Measurements from ENCODE around the gene TARBP1. TPM values are rescaled to one million over a fixed set of nuclear protein-coding genes. Genes with fewer than 3 reads are reported as not detected.

Gene TARBP1
- total RNA-seq, 4 donors from 2014 or later: 5.7 to 11.9 (median 8.2) TPM

- TF ChIP-seq POLR2A (IDR thresholded peaks at IDR 0.05) (no peak), CTCF (IDR thresholded peaks at IDR 0.05 in 4 of 5, conservative IDR thresholded peaks at IDR 0.05 in 1 of 5) (no peak)
- intact Hi-C loops (cut with DNase I; ENCODE audit: low total_unique reads) (no loop called here), in situ Hi-C loops (cut with MboI; ENCODE audit: low sequenced_read_pairs in 4 of 4) (no loop called here)
- Histone ChIP-seq H3K36me3 (no peaks in the 10 kb centered on the region), H3K27ac (no peak overlapping the region), H3K27me3 (no peaks in the 10 kb centered on the region), H3K9me3 (no peaks in the 10 kb centered on the region), H3K4me1 (peaks cover 10 to 13% of the 10 kb centered on the region in 2 donors), H3K4me3 (no peak overlapping the region)
- DNase-seq (no peak), ATAC-seq (no peak)
Observed at GRCh38 chr1:234369033-234369430, 109.9 kb downstream of the TARBP1 start.

GRCh38 chr1:234368320-234369032 lies 110.5 kb downstream of the TARBP1 start:
- in situ Hi-C loops (cut with MboI; ENCODE audit: low sequenced_read_pairs in 4 of 4): no loop called here
- Histone ChIP-seq H3K27me3 (no peaks in the 10 kb centered on the region), H3K4me1 (peaks cover 9 to 13% of the 10 kb centered on the region in 2 donors), H3K27ac (no peak overlapping the region), H3K9me3 (no peaks in the 10 kb centered on the region), H3K36me3 (no peaks in the 10 kb centered on the region), H3K4me3 (no peak overlapping the region)
- DNase-seq (no peak), ATAC-seq (no peak)
- TF ChIP-seq POLR2A (IDR thresholded peaks at IDR 0.05) (no peak), CTCF (IDR thresholded peaks at IDR 0.05 in 4 of 5, conservative IDR thresholded peaks at IDR 0.05 in 1 of 5) (no peak)
- intact Hi-C loops (cut with DNase I; ENCODE audit: low total_unique reads): no loop called here

- Histone ChIP-seq H3K27me3 (no peaks in the 10 kb centered on the region), H3K27ac (no peak overlapping the region), H3K9me3 (no peaks in the 10 kb centered on the region), H3K4me1 (no peaks in the 10 kb centered on the region), H3K4me3 (no peak overlapping the region), H3K36me3 (no peaks in the 10 kb centered on the region)
- intact Hi-C loops (cut with DNase I; ENCODE audit: low total_unique reads) (no loop called here), in situ Hi-C loops (cut with MboI; ENCODE audit: low sequenced_read_pairs in 4 of 4) (no loop called here)
- TF ChIP-seq POLR2A (IDR thresholded peaks at IDR 0.05) (no peak), CTCF (IDR thresholded peaks at IDR 0.05 in 4 of 5, conservative IDR thresholded peaks at IDR 0.05 in 1 of 5) (no peak)
- DNase-seq: no peak
- no peak for ATAC-seq
Observed at GRCh38 chr1:234362558-234362957, 116.4 kb downstream of the TARBP1 start.

- Histone ChIP-seq H3K27ac (no peak overlapping the region), H3K9me3 (no peaks in the 10 kb centered on the region), H3K4me1 (no peaks in the 10 kb centered on the region), H3K27me3 (no peaks in the 10 kb centered on the region), H3K4me3 (no peak overlapping the region), H3K36me3 (no peaks in the 10 kb centered on the region)
- in situ Hi-C loops (cut with MboI; ENCODE audit: low sequenced_read_pairs in 4 of 4): no loop called here
- intact Hi-C loops (cut with DNase I; ENCODE audit: low total_unique reads): no loop called here
- ATAC-seq: no peak
- no peak for DNase-seq
- TF ChIP-seq POLR2A (IDR thresholded peaks at IDR 0.05) (no peak), CTCF (IDR thresholded peaks at IDR 0.05 in 4 of 5, conservative IDR thresholded peaks at IDR 0.05 in 1 of 5) (no peak)
Observed at GRCh38 chr1:234361102-234361603, 117.8 kb downstream of the TARBP1 start.

Data from gastrocnemius medialis (tissue), 4 donors.